Heart left ventricle (tissue), 13 donors: ENCODE data around the gene RBM20.

Source experiments
- CTCF ChIP-seq, 12 donors: fragments of 200-600 bp; sonication (generic) in 4 of 12; IDR thresholded peaks; one replicate each; pipeline versions ENCODE4 v1.5.0 to v1.8.0; 2018 to 2022; ENCODE audit warnings: antibody characterized with exemption in 12 of 12, mild to moderate bottlenecking in 5 of 12
- POLR2A ChIP-seq, 2 donors: fragments of 450-650 bp; IDR thresholded peaks; one replicate each; pipeline ENCODE4 v1.6.1; 2017; ENCODE audit warnings: antibody characterized with exemption in 2 of 2, mild to moderate bottlenecking in 2 of 2, moderate library complexity in 2 of 2
- donor health status: ischemic (EF 13 %, LVEDD 7.1; RV severe dilation, severe dysfunction).
- donor health status: DM: no; HTN: yes; CAD: no.
- donor health status: DM: no; HTN: no; CAD: no.
- donor health status: ischemic (EF 25% LVEDD 6.9; RV normal size, moderate dysfunction).
- donor health status: ischemic (EF 25% LVEDD 5.7; RV mildly dilated, moderate dysfunction).
- donor health status: ischemic (EF 35%, LVEDD 5.7; RV mildly dilated, moderate dysfunction).
- donor health status: nonischemic (EF 11% LVEDD 7.7; RV severe dilation, severe dysfunction).
- donor health status: DM: yes; HTN: yes; CAD: no.
- donor health status: PGD.
- donor health status: ischemic (EF 29% LVEDD 5.4; RV normal size, mild dysfunction).
- donor health status: nonischemic (EF 23%, LVEDD 6.1; RV moderate dilation, normal function).

- TF ChIP-seq CTCF (IDR thresholded peaks at IDR 0.05) = no peak
- TF ChIP-seq POLR2A (IDR thresholded peaks at IDR 0.05) = no peak
Measured at GRCh38 chr10:110764793-110765512, 120.8 kb downstream of the RBM20 start.
